Body of pancreas (tissue), 4 donors: Measurements from ENCODE around the gene ZNF768. TPM values are rescaled to one million over a fixed set of nuclear protein-coding genes. Genes with fewer than 3 reads are reported as not detected.

Source experiments
- ATAC-seq: fragments of 150-250 bp; one replicate; pipeline ENCODE4 v1.9.1; 2016
- DNase-seq, 4 donors: peaks; one replicate each; pipeline ENCODE4 v3.0.0-alpha.2; 2019
- H3K27ac ChIP-seq, 4 donors: fragments of 200-600 bp; sonication (generic); 1 replicate in 3 of 4; 2 replicates in 1 of 4; pipeline versions ENCODE4 v1.5.1 to v1.6.1; 2016 to 2019; ENCODE audit warnings: mild to moderate bottlenecking in 1 of 4, mixed read lengths in 1 of 4, moderate library complexity in 1 of 4
- H3K27me3 ChIP-seq, 2 donors: fragments of 200-600 bp; sonication (generic); one replicate each; pipeline ENCODE4 v1.6.0; 2016; ENCODE audit warnings: mild to moderate bottlenecking in 1 of 2
- H3K36me3 ChIP-seq, 2 donors: fragments of 200-600 bp; sonication (generic); replicated peaks in 1 of 2; 2 replicates each; pipeline ENCODE4 v1.5.1; 2016; ENCODE audit warnings: low read depth in 2 of 2; ENCODE audit not compliant: insufficient read depth in 1 of 2
- H3K4me1 ChIP-seq: fragments of 200-600 bp; sonication (generic); one replicate; pipeline ENCODE4 v1.6.0; 2016
- H3K4me3 ChIP-seq, 2 donors: fragments of 200-600 bp; sonication (generic); 1 replicate in 1 of 2; 2 replicates in 1 of 2; pipeline ENCODE4 v1.5.1; 2016 to 2019
- H3K9me3 ChIP-seq, 3 donors: fragments of 200-600 bp; sonication (generic); 1 replicate in 2 of 3; 2 replicates in 1 of 3; pipeline ENCODE4 v1.5.1; 2016
- CTCF ChIP-seq, 7 experiments: fragments of 450-650 bp in 4 of 7; fragments of 200-600 bp in 3 of 7; sonication (generic) in 3 of 7; IDR thresholded peaks; one replicate each; pipeline ENCODE4 v1.5.1; 2016 to 2019; ENCODE audit warnings: antibody characterized with exemption in 7 of 7
- POLR2A ChIP-seq, 3 donors: fragments of 450-650 bp; IDR thresholded peaks; one replicate each; pipeline ENCODE4 v1.6.1; 2016; ENCODE audit warnings: antibody characterized with exemption in 3 of 3, mild to moderate bottlenecking in 2 of 3
- WGBS, 2 donors: methylation state at CpG; one replicate each; pipeline ENCODE4 v1.1.5; 2017; 5-methylcytosine and 5-hydroxymethylcytosine counted together
- intact Hi-C: fragments of 100-400 bp; cut with DNase I; formaldehyde crosslinking; loops from one replicate; pipeline ENCODE4 v1.15.1; 2023
- total RNA-seq, 2 donors: library from RNA; depleted of rRNA; stranded (reverse); fragments of >200 nt; gene quantifications; one replicate each; pipeline ENCODE4 v1.1.0, GENCODE V29; 2016

The ZNF768 gene
- total RNA-seq, 2 donors from 2014 or later = 17.8 to 24.1 TPM

DNA sequence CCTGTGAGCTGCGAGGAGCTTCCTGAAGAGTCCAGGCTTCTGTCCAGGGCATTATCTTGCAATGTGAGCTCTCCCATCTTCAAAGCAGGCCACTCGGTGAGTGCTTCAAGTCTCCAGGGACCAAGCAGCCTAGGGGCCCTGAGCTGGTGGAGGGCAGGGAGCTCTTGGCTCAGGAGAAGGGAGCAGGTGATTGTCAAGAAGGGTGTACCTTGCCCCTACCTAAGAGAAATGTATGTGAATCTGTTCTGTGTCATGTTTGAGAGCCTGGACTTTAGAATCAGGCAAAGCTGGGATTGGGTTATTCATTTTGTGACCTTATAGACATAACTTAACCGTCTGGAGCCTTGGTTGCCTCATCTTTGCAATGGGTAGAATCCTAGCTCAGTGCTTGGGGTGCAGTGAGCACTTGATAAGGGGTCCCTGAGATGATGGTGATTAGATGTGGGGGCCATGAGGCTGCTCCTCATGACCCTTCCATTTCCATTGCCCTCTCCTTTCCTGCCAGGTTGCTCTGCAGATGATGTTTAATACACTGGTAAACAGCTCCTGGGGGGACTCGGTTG lies 15.9 kb downstream of the ZNF768 start:
- intact Hi-C loops = loop anchor here (5.0 kb wide), 1 partner anchor 53 kb away; no protein-coding TSS in a partner anchor
- WGBS, 2 donors = 58 to 75% methylated on average over 4 of the region's 4 CpGs
- ATAC-seq = no peak

GRCh38 chr16:30509081-30509765 lies 17.1 kb downstream of the ZNF768 start:
- ATAC-seq = no peak
- no peaks in the 10 kb centered on the region for H3K36me3 ChIP-seq

More for the DNA sequence above, 15.9 kb downstream of the ZNF768 start:
- Histone ChIP-seq H3K4me1 (no peaks in the 10 kb centered on the region), H3K36me3 (no peaks in the 10 kb centered on the region), H3K4me3 (no peak overlapping the region), H3K27me3 (no peaks in the 10 kb centered on the region), H3K27ac (no peak overlapping the region), H3K9me3 (no peaks in the 10 kb centered on the region)
- TF ChIP-seq POLR2A (IDR thresholded peaks at IDR 0.05) (no peak), CTCF (IDR thresholded peaks at IDR 0.05) (no peak)
- DNase-seq = no peak

DNA sequence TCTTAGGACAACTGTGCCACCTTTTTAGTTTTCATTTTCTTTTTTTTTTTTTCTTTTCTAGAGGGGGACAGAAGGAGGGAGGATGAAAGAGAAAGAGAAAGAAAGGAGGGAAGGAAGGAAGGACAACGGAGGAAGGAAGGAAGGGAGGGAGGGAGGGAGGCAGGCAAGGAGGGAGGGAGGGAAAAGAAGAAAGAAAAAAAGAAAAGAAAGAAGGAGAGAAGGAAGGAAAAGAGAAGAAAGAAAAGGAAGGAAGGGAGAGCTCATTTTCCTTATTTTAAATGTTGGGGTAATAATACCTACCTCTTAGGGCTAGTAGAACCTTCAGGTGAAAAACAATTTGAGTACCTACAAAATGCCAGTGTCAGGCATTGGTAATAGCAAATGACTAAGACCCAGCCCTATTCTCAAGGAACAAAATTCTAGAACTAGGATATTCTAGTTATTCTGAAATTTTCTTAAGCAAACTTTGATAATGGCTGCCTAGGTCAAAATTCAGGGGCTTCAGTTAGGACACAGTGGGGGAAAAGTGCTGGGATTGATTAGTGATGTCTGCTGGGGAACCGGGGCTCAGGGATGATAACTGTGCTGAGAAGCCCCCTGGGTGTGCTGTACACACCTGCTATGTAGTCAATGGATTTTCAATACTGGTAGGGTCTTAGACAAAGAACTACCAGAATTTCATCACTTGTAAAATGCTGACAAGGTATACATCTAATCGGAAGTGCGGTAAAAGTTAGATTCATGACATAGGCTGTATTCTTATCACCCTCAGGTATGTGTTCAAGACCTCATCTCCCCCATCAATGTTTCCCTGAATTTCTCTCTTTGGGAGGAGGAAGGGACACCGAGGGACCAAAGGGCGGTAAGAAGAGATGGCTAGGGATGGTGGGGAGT lies 22.7 kb downstream of the ZNF768 start:
- Histone ChIP-seq H3K27me3 (no peaks in the 10 kb centered on the region), H3K4me3 (no peak overlapping the region), H3K27ac (no peak overlapping the region), H3K4me1 (no peaks in the 10 kb centered on the region), H3K9me3 (no peaks in the 10 kb centered on the region), H3K36me3 (no peaks in the 10 kb centered on the region)
- DNase-seq (no peak), ATAC-seq (no peak)
- TF ChIP-seq CTCF (IDR thresholded peaks at IDR 0.05) (no peak), POLR2A (IDR thresholded peaks at IDR 0.05) (no peak)
- intact Hi-C loops = no loop called here
- WGBS, 2 donors = 74 to 80% methylated on average over 6 of the region's 6 CpGs

More at GRCh38 chr16:30509081-30509765, 17.1 kb downstream of the ZNF768 start:
- Histone ChIP-seq H3K27ac (no peak overlapping the region), H3K4me3 (no peak overlapping the region), H3K27me3 (no peaks in the 10 kb centered on the region), H3K9me3 (no peaks in the 10 kb centered on the region), H3K4me1 (no peaks in the 10 kb centered on the region)
- intact Hi-C loops = no loop called here
- TF ChIP-seq CTCF (IDR thresholded peaks at IDR 0.05) (no peak), POLR2A (IDR thresholded peaks at IDR 0.05) (no peak)
- no peak for DNase-seq
- 62 to 63% methylated on average over 4 of the region's 4 CpGs for WGBS, 2 donors

- intact Hi-C loops = no loop called here
- TF ChIP-seq POLR2A (IDR thresholded peaks at IDR 0.05) (no peak), CTCF (IDR thresholded peaks at IDR 0.05) (no peak)
- Histone ChIP-seq H3K9me3 (no peaks in the 10 kb centered on the region), H3K27me3 (no peaks in the 10 kb centered on the region), H3K4me3 (no peak overlapping the region), H3K36me3 (no peaks in the 10 kb centered on the region), H3K27ac (no peak overlapping the region), H3K4me1 (no peaks in the 10 kb centered on the region)
- WGBS, 2 donors = 76 to 78% methylated on average over 7 to 8 of the region's 8 CpGs
- ATAC-seq = no peak
- DNase-seq = no peak
Observed at GRCh38 chr16:30499284-30499683, 27.1 kb downstream of the ZNF768 start.
